HUDEP-2 (cell line): ENCODE results near the gene KCNK7.
"Not testable (repeated sequence)": the region's sequence is repeated elsewhere in the genome, so short reads cannot be mapped to it uniquely, and the experiment has no call there.

Experiments used
- DNase-seq, 76 experiments: peaks; one replicate each; lab custom pipeline; 2025; ENCODE audit not compliant: unreplicated experiment in 76 of 76; lab: John Stamatoyannopoulos, UW

KCNK7 gene

GRCh38 chr11:65595543-65596281, at the start of gene KCNK7:
TSS of gene KCNK7 (minus strand) at chr11:65595800. CDS start at chr11:65595772, 28 bp downstream.
- peak in 23 of 76 experiments; percentile 7 to 54 (median 30) for DNase-seq

- no peak for DNase-seq
Measured at GRCh38 chr11:65644837-65645236, 49.2 kb upstream of the KCNK7 start.

GRCh38 chr11:65643971-65644370, 48.4 kb upstream of the KCNK7 start:
- DNase-seq = peak in 35 of 76 experiments; percentile 1 to 46 (median 25)

GRCh38 chr11:65642014-65642671, 46.5 kb upstream of the KCNK7 start:
- DNase-seq = no peak

GRCh38 chr11:65641297-65642013, 45.9 kb upstream of the KCNK7 start:
- DNase-seq = no peak

- no peak for DNase-seq
Measured at GRCh38 chr11:65640483-65641296, 45.1 kb upstream of the KCNK7 start.

- no peak for DNase-seq
Measured at GRCh38 chr11:65639623-65640482, 44.3 kb upstream of the KCNK7 start.

- DNase-seq = not testable (repeated sequence)
Measured at GRCh38 chr11:65639228-65639597, 43.6 kb upstream of the KCNK7 start.

GRCh38 chr11:65637794-65638419, 42.3 kb upstream of the KCNK7 start, which contains the start of gene SIPA1:
TSS of gene SIPA1 (plus strand) at chr11:65638101. CDS start at chr11:65640922, 2,821 bp downstream.
- DNase-seq = peak in 57 of 76 experiments; percentile 14 to 77 (median 58)

GRCh38 chr11:65637032-65637557, 41.5 kb upstream of the KCNK7 start:
- DNase-seq = no peak

- peak in 69 of 76 experiments; percentile 6 to 82 (median 62) for DNase-seq
Measured at GRCh38 chr11:65636108-65637031, 40.8 kb upstream of the KCNK7 start.

GRCh38 chr11:65634905-65635731, 39.5 kb upstream of the KCNK7 start:
- DNase-seq = peak in 3 of 76 experiments; percentile 6 to 20 (median 16)

GRCh38 chr11:65634440-65634839, 38.8 kb upstream of the KCNK7 start:
- no peak for DNase-seq

GRCh38 chr11:65634109-65634436, 38.5 kb upstream of the KCNK7 start:
- DNase-seq = no peak

GRCh38 chr11:65633390-65634108, 37.9 kb upstream of the KCNK7 start:
- DNase-seq = no peak

GRCh38 chr11:65630215-65630614, 34.6 kb upstream of the KCNK7 start:
- peak in 6 of 76 experiments; percentile 8 to 34 (median 12) for DNase-seq
